Kidney tubule cell (primary cell): Measurements from ENCODE around the gene ZMYND10.

Experiments
- DNase-seq: peaks from one replicate; pipeline ENCODE4 v3.0.0-alpha.2; 2018; ENCODE audit warnings: low spot score

The ZMYND10 gene

GRCh38 chr3:50345586-50346234 lies at the start of gene ZMYND10:
Gene ZMYND10, minus strand, starts transcription at chr3:50345732. Its CDS starts 153 bp downstream, at chr3:50345579.
- DNase-seq: peak; percentile 57

GRCh38 chr3:50393061-50393460 lies 47.5 kb upstream of the ZMYND10 start:
- no peak for DNase-seq

GRCh38 chr3:50392101-50392715 lies 46.7 kb upstream of the ZMYND10 start:
- DNase-seq: no peak

- DNase-seq: peak; percentile 9
These were observed 45.1 kb upstream of the ZMYND10 start for GRCh38 chr3:50390508-50391224.

GRCh38 chr3:50389414-50389767 lies 43.9 kb upstream of the ZMYND10 start:
- no peak for DNase-seq

GRCh38 chr3:50388720-50389413 lies 43.3 kb upstream of the ZMYND10 start:
- DNase-seq: no peak

- no peak for DNase-seq
These were observed 42.6 kb upstream of the ZMYND10 start for GRCh38 chr3:50388016-50388719.

GRCh38 chr3:50385754-50386153 lies 40.2 kb upstream of the ZMYND10 start:
- no peak for DNase-seq

- no peak for DNase-seq
These were observed 38.2 kb upstream of the ZMYND10 start for GRCh38 chr3:50383750-50384149.

GRCh38 chr3:50382722-50383121 lies 37.2 kb upstream of the ZMYND10 start:
- no peak for DNase-seq

GRCh38 chr3:50381383-50381782 lies 35.9 kb upstream of the ZMYND10 start:
- no peak for DNase-seq

- DNase-seq: no peak
These were observed 35.0 kb upstream of the ZMYND10 start for GRCh38 chr3:50380405-50381085.

- no peak for DNase-seq
These were observed 33.2 kb upstream of the ZMYND10 start for GRCh38 chr3:50378757-50379156.

GRCh38 chr3:50378024-50378423 lies 32.5 kb upstream of the ZMYND10 start:
- no peak for DNase-seq

GRCh38 chr3:50375258-50375931 lies 29.9 kb upstream of the ZMYND10 start:
- no peak for DNase-seq

GRCh38 chr3:50374363-50375257 lies 29.1 kb upstream of the ZMYND10 start:
- DNase-seq: no peak

GRCh38 chr3:50373146-50374051 lies 27.9 kb upstream of the ZMYND10 start:
- no peak for DNase-seq

- DNase-seq: no peak
These were observed 26.8 kb upstream of the ZMYND10 start for GRCh38 chr3:50372349-50372748.
